ENCODE data around the gene RAX2. TPM values are rescaled to one million over a fixed set of nuclear protein-coding genes. Genes with fewer than 3 reads are reported as not detected.
A peak's percentile ranks its signal among the peaks of the same experiment; 100 is the strongest.

The RAX2 gene
- total RNA-seq, 1 experiment from 2014 or later, result not detected

GRCh38 chr19:3818918-3819317 lies 46.9 kb upstream of the RAX2 start:
- POLR2A ChIA-PET (ENCODE audit: unreplicated experiment), result interaction anchor here (0.6 kb wide), 1 partner anchor 167 kb away, joined by 5 read pairs; no protein-coding TSS in a partner anchor
- peak overlapping the region; percentile 47; the same call in 1 of the 2 replicates for H3K4me2 ChIP-seq

GRCh38 chr19:3818466-3818865 lies 46.4 kb upstream of the RAX2 start:
- Histone ChIP-seq H3K9me3 (ENCODE audit: insufficient read depth, low read depth) (no peaks in the 10 kb centered on the region), H3K4me3 (no peak overlapping the region), H2AFZ (no peak overlapping the region), H4K20me1 (ENCODE audit: insufficient read depth) (no peaks in the 10 kb centered on the region), H3K79me2 (ENCODE audit: low read depth) (no peaks in the 10 kb centered on the region), H3K9me2 (ENCODE audit: insufficient read depth) (no peaks in the 10 kb centered on the region), H3K4me1 (replicated peaks; ENCODE audit: insufficient read depth) (no peaks in the 10 kb centered on the region), H3K27me3 (ENCODE audit: insufficient read depth, low read depth) (peaks cover 29% of the 10 kb centered on the region; the same call in 1 of the 2 replicates), H3K27ac (no peak overlapping the region), H3K36me3 (ENCODE audit: low read depth) (no peaks in the 10 kb centered on the region), H3K4me2 (peak overlapping the region; percentile 47), H3F3A (ENCODE audit: insufficient read depth, low read depth) (no peaks in the 10 kb centered on the region)
- no peak for DNase-seq
- CTCF ChIA-PET, result no interaction called here
- intact Hi-C loops (cut with micrococcal nuclease; ENCODE audit: unreplicated experiment), result no loop called here
- BruUV-seq (replicated peaks), result no TSS peak
- POLR2A ChIA-PET (ENCODE audit: unreplicated experiment), result interaction anchor here (0.6 kb wide), 1 partner anchor 58 kb away, joined by 4 read pairs; no protein-coding TSS in a partner anchor
- no peak for TF ChIP-seq CTCF (conservative IDR thresholded peaks at IDR 0.05)
- TF ChIP-seq EZH2 (IDR thresholded peaks at IDR 0.05; ENCODE audit: low read depth), result no peak

More at GRCh38 chr19:3818918-3819317, 46.9 kb upstream of the RAX2 start:
- Histone ChIP-seq H3F3A (ENCODE audit: insufficient read depth, low read depth) (no peaks in the 10 kb centered on the region), H3K27me3 (ENCODE audit: insufficient read depth, low read depth) (peaks cover 29% of the 10 kb centered on the region; the same call in 1 of the 2 replicates), H3K9me3 (ENCODE audit: insufficient read depth, low read depth) (no peaks in the 10 kb centered on the region), H2AFZ (no peak overlapping the region), H3K36me3 (ENCODE audit: low read depth) (no peaks in the 10 kb centered on the region), H3K4me1 (replicated peaks; ENCODE audit: insufficient read depth) (no peaks in the 10 kb centered on the region), H3K27ac (no peak overlapping the region), H3K9me2 (ENCODE audit: insufficient read depth) (no peaks in the 10 kb centered on the region), H4K20me1 (ENCODE audit: insufficient read depth) (no peaks in the 10 kb centered on the region), H3K4me3 (no peak overlapping the region), H3K79me2 (ENCODE audit: low read depth) (no peaks in the 10 kb centered on the region)
- TF ChIP-seq EZH2 (IDR thresholded peaks at IDR 0.05; ENCODE audit: low read depth), result no peak
- no peak for TF ChIP-seq CTCF (conservative IDR thresholded peaks at IDR 0.05)
- CTCF ChIA-PET, result no interaction called here
- DNase-seq, result no peak
- BruUV-seq (replicated peaks), result no TSS peak
- intact Hi-C loops (cut with micrococcal nuclease; ENCODE audit: unreplicated experiment), result no loop called here

GRCh38 chr19:3817761-3818160 lies 45.7 kb upstream of the RAX2 start:
- POLR2A ChIA-PET (ENCODE audit: unreplicated experiment), result interaction anchor here (0.6 kb wide), 1 partner anchor 57 kb away, joined by 4 read pairs; no protein-coding TSS in a partner anchor

More at GRCh38 chr19:3817761-3818160, 45.7 kb upstream of the RAX2 start:
- Histone ChIP-seq H3K36me3 (ENCODE audit: low read depth) (no peaks in the 10 kb centered on the region), H2AFZ (no peak overlapping the region), H3K4me2 (no peak overlapping the region), H4K20me1 (ENCODE audit: insufficient read depth) (no peaks in the 10 kb centered on the region), H3K27ac (no peak overlapping the region), H3F3A (ENCODE audit: insufficient read depth, low read depth) (no peaks in the 10 kb centered on the region), H3K79me2 (ENCODE audit: low read depth) (no peaks in the 10 kb centered on the region), H3K4me3 (no peak overlapping the region), H3K9me3 (ENCODE audit: insufficient read depth, low read depth) (no peaks in the 10 kb centered on the region), H3K4me1 (replicated peaks; ENCODE audit: insufficient read depth) (no peaks in the 10 kb centered on the region), H3K27me3 (ENCODE audit: insufficient read depth, low read depth) (peaks cover 29% of the 10 kb centered on the region; the same call in 1 of the 2 replicates), H3K9me2 (ENCODE audit: insufficient read depth) (no peaks in the 10 kb centered on the region)
- no peak for DNase-seq
- intact Hi-C loops (cut with micrococcal nuclease; ENCODE audit: unreplicated experiment), result no loop called here
- CTCF ChIA-PET, result no interaction called here
- no TSS peak for BruUV-seq (replicated peaks)
- TF ChIP-seq CTCF (conservative IDR thresholded peaks at IDR 0.05), result no peak
- no peak for TF ChIP-seq EZH2 (IDR thresholded peaks at IDR 0.05; ENCODE audit: low read depth)
